ENCODE measurements around the gene CSNK1G1.

CSNK1G1 gene

GRCh38 chr15:64187396-64188191 lies 168.4 kb downstream of the CSNK1G1 start:
- no peak for TF ChIP-seq CTCF (IDR thresholded peaks at IDR 0.05; ENCODE audit: low read depth, low read length)
- DNase-seq (ENCODE audit: low read depth in 2 of 2) = no peak
- no peak overlapping the region for H3K4me3 ChIP-seq (replicated peaks in 1 of 2; ENCODE audit: low read depth in 2 of 2, low read length in 2 of 2)

GRCh38 chr15:64185146-64185911 lies 170.6 kb downstream of the CSNK1G1 start:
- DNase-seq (ENCODE audit: low read depth in 2 of 2) = no peak
- no peak overlapping the region for H3K4me3 ChIP-seq (replicated peaks in 1 of 2; ENCODE audit: low read depth in 2 of 2, low read length in 2 of 2)
- TF ChIP-seq CTCF (IDR thresholded peaks at IDR 0.05; ENCODE audit: low read depth, low read length) = no peak

DNA sequence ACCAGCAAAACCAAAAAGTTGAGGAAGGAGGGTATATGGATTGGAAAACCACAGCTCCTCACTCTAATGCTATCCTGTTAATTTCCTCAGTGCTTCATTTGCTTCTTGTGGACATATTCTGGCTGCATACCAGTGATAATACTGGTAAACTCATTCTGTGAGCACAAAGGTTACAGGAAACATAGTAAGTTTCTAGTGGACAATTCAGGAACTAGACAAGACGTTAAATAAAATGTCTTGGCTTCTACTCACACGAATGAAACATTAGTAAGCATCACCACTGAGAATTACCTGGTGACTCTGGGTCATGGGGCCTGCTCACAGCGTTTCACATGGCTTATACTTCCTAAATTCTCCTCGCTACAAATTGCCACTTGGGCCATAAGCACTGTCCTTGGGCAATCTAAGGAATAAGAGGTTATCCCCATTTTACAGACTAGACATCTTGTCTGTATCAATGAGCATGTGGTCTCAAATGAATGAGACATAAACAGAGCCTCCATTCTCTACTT lies 173.1 kb downstream of the CSNK1G1 start:
- DNase-seq (ENCODE audit: low read depth in 2 of 2) = no peak

DNA sequence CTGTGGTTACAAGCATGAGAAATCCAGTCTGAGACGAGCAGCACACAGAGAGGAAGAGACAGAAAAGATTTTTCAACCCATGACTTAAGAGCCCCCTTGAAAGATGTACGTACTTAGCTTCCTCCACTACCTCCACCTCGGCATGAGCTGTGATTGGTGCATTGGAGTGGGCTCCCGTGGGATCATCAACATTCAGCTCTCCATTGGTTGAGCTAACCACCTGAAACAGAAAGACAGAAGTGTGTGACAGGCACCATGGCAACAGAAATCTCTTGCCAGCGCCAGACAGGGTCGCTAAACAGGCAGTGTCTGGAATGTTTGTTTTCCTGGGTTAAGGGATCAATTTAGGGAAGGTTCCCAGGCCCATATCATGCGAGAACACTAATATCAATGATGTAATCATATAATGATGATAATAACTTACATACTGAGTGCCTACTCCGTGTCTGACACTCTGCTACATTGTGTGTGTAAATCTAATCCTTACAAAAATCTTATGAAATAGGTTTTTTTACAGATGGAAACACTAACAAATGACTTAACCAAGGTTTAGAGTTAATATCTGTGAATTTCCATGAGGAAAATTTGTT lies 175.6 kb downstream of the CSNK1G1 start:
- no peak for TF ChIP-seq CTCF (IDR thresholded peaks at IDR 0.05; ENCODE audit: low read depth, low read length)
- DNase-seq (ENCODE audit: low read depth in 2 of 2) = no peak
- H3K4me3 ChIP-seq (replicated peaks in 1 of 2; ENCODE audit: low read depth in 2 of 2, low read length in 2 of 2) = no peak overlapping the region

More for the DNA sequence above, 173.1 kb downstream of the CSNK1G1 start:
- H3K4me3 ChIP-seq (replicated peaks in 1 of 2; ENCODE audit: low read depth in 2 of 2, low read length in 2 of 2) = no peak overlapping the region
- TF ChIP-seq CTCF (IDR thresholded peaks at IDR 0.05; ENCODE audit: low read depth, low read length) = no peak

DNA sequence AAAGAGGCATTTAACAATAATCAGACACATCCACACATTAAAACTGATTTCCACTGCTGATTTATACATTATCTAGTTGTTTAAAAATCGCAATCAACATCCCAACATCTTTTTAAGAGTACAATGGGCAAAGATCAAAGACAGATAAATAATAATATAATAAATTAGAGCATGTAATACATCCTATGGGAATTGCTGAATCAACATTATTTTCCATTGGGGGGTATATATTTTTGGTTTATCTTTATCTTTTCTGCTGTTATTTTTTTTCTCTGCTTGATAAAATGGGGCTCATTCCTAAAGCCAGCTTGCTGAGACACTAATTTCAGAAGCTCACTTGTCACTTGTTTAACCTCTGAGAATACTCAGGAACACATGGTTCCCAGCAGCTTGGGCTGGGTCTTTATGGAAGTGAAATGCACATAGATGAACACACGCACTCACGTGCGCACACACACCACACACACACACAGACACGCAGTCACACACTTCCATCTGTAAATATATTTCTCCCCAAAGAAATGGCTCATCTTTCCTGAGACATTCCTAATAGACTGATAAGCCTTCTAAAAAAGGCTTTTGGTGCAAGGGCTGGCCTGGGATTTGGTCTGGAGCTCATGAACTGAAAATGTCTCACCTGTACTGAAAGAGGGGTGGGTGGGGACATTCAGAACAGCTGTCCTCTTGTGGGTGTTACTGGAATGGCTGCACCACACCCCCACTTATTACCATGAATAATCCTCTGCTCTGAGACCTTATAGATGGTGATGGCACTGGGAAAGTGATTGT lies 189.7 kb downstream of the CSNK1G1 start:
- DNase-seq (ENCODE audit: low read depth in 2 of 2) = no peak
- TF ChIP-seq CTCF (IDR thresholded peaks at IDR 0.05; ENCODE audit: low read depth, low read length) = no peak
- no peak overlapping the region for H3K4me3 ChIP-seq (replicated peaks in 1 of 2; ENCODE audit: low read depth in 2 of 2, low read length in 2 of 2)

- TF ChIP-seq CTCF (IDR thresholded peaks at IDR 0.05; ENCODE audit: low read depth, low read length) = no peak
- H3K4me3 ChIP-seq (replicated peaks in 1 of 2; ENCODE audit: low read depth in 2 of 2, low read length in 2 of 2) = no peak overlapping the region
- no peak for DNase-seq (ENCODE audit: low read depth in 2 of 2)
Measured at GRCh38 chr15:64164436-64164835, 191.5 kb downstream of the CSNK1G1 start.
